Activated CD4-positive, alpha-beta T cell treated with anti-CD3 and anti-CD28 coated beads, Interleukin-2, amount 10 ng/mL, durations not matched to agents 7 days and 5 days (primary cell): ENCODE results near the gene PBXIP1. TPM values are rescaled to one million over a fixed set of nuclear protein-coding genes. Genes with fewer than 3 reads are reported as not detected.
A peak's percentile ranks its signal among the peaks of the same experiment; 100 is the strongest.

Experiments used
- CTCF ChIA-PET: fragments of 350-600 bp; sonication (Branson Sonifier 250); formaldehyde crosslinking; loops from one replicate; lab custom pipeline; 2021; ENCODE audit warnings: antibody characterized with exemption; lab: Charles Lee
- POLR2A ChIA-PET: fragments of 350-600 bp; sonication (Branson Sonifier 250); formaldehyde crosslinking; loops from one replicate; lab custom pipeline; 2021; ENCODE audit warnings: antibody characterized with exemption; lab: Charles Lee
- DNase-seq: peaks from one replicate; pipeline ENCODE4 v3.0.0-alpha.2; 2020
- H3K27ac Mint-ChIP-seq: one replicate; pipeline ENCODE4 v1.8.0; 2021; ENCODE audit warnings: mild to moderate bottlenecking, moderate library complexity, mixed read lengths
- H3K27me3 Mint-ChIP-seq: one replicate; pipeline ENCODE4 v1.8.0; 2021; ENCODE audit warnings: mixed read lengths
- H3K36me3 Mint-ChIP-seq: one replicate; pipeline ENCODE4 v1.8.0; 2021; ENCODE audit warnings: low read depth, mixed read lengths
- H3K4me1 Mint-ChIP-seq: one replicate; pipeline ENCODE4 v1.8.0; 2021; ENCODE audit warnings: mixed read lengths
- H3K4me3 Mint-ChIP-seq: one replicate; pipeline ENCODE4 v1.8.0; 2021; ENCODE audit warnings: mild to moderate bottlenecking, moderate library complexity, mixed read lengths
- H3K9me3 Mint-ChIP-seq: one replicate; pipeline ENCODE4 v1.8.0; 2021; ENCODE audit warnings: mixed read lengths
- total RNA-seq, 2 experiments: library from RNA; stranded (reverse); gene quantifications; one replicate each; pipeline ENCODE4 v1.2.3, GENCODE V29; 2021

The PBXIP1 gene
- total RNA-seq, 2 experiments from 2014 or later = 74.6 to 92.0 TPM

GRCh38 chr1:154974808-154975408 is 19.0 kb upstream of the PBXIP1 start:
- CTCF ChIA-PET = interaction anchor here (1.2 to 6.4 kb wide), 5 partner anchors 8 to 110 kb away, joined by 3 to 26 read pairs (median 9); partner anchors contain the start of genes FLAD1, PBXIP1 and PYGO2
- H3K36me3 Mint-ChIP-seq = peaks cover 33% of the 10 kb centered on the region
- no peak overlapping the region for H3K4me3 Mint-ChIP-seq
- peak; percentile 97 for DNase-seq
- H3K27ac Mint-ChIP-seq = no peak overlapping the region
- no peaks in the 10 kb centered on the region for H3K9me3 Mint-ChIP-seq
- POLR2A ChIA-PET = interaction anchor here (0.5 to 1.6 kb wide), 3 partner anchors 13 to 20 kb away, joined by 3 to 6 read pairs (median 5); partner anchors contain the start of gene PYGO2
- peaks cover 39% of the 10 kb centered on the region for H3K4me1 Mint-ChIP-seq
- H3K27me3 Mint-ChIP-seq = no peaks in the 10 kb centered on the region

GRCh38 chr1:154974102-154974807 is 18.4 kb upstream of the PBXIP1 start, which contains the start of gene CKS1B:
Gene CKS1B, plus strand, starts transcription at chr1:154974681. Its CDS starts 65 bp downstream, at chr1:154974746.
- peaks cover 40% of the 10 kb centered on the region for H3K4me1 Mint-ChIP-seq
- no peak within 1 kb of the TSS for H3K4me3 Mint-ChIP-seq
- ChIA-PET POLR2A (interaction anchor here (0.6 to 1.6 kb wide), 4 partner anchors 13 to 375 kb away, joined by 3 to 6 read pairs (median 4); partner anchors contain the start of gene PYGO2), CTCF (interaction anchor here (0.8 to 6.4 kb wide), 15 partner anchors 9 to 247 kb away, joined by 3 to 26 read pairs (median 5); partner anchors contain the start of genes FLAD1, KRTCAP2, PBXIP1 and PMVK)
- peak; percentile 98 for DNase-seq
- peaks cover 33% of the 10 kb centered on the region for H3K36me3 Mint-ChIP-seq
- no peaks in the 10 kb centered on the region for H3K9me3 Mint-ChIP-seq
- no peaks in the 10 kb centered on the region for H3K27me3 Mint-ChIP-seq
- H3K27ac Mint-ChIP-seq = no peak within 1 kb of the TSS

DNA sequence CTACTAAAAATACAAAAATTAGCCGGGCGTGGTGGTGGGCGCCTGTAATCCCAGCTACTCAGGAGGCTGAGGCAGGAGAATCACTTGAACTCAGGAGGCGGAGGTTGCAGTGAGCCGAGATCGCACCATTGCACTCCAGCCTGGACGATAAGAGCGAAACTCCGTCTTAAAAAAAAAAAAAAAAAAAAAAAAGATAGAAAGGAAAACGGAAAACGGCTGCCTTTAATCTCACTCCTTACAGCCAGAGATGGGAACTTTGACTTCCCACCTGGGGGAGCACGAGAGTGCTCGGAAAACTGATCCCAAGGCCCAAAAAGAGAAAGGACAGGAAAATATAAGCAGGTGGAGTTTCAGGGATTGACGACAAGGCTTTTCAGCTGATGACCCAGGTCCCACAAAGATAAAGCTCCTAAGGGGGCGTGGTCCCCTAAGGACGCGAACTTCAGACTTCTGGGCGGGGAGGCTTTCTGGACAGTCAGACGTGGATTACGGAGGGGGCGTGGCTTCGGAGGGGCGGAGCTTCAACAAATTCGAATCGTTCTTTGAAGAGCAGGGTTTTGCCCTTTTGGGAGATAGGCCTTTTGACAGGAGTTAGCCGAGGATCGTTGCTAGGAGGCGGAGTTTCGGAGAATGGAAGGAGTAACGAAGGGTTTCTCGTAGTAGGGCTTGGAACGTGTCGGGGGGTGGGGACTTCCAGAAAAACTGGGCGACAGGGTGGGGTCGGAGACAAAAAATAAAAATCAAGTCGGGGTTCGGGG is 17.6 kb upstream of the PBXIP1 start:
- Mint-ChIP-seq H3K4me1 (peaks cover 42% of the 10 kb centered on the region), H3K4me3 (no peak overlapping the region), H3K9me3 (no peaks in the 10 kb centered on the region), H3K27ac (no peak overlapping the region), H3K36me3 (peaks cover 32% of the 10 kb centered on the region), H3K27me3 (no peaks in the 10 kb centered on the region)
- POLR2A ChIA-PET = interaction anchor here (0.6 to 1.6 kb wide), 4 partner anchors 12 to 374 kb away, joined by 3 to 6 read pairs (median 4); partner anchors contain the start of gene PYGO2
- CTCF ChIA-PET = interaction anchor here (0.8 to 6.4 kb wide), 15 partner anchors 10 to 248 kb away, joined by 3 to 26 read pairs (median 5); partner anchors contain the start of genes FLAD1, KRTCAP2, PBXIP1 and PMVK
- DNase-seq = peak; percentile 96

DNA sequence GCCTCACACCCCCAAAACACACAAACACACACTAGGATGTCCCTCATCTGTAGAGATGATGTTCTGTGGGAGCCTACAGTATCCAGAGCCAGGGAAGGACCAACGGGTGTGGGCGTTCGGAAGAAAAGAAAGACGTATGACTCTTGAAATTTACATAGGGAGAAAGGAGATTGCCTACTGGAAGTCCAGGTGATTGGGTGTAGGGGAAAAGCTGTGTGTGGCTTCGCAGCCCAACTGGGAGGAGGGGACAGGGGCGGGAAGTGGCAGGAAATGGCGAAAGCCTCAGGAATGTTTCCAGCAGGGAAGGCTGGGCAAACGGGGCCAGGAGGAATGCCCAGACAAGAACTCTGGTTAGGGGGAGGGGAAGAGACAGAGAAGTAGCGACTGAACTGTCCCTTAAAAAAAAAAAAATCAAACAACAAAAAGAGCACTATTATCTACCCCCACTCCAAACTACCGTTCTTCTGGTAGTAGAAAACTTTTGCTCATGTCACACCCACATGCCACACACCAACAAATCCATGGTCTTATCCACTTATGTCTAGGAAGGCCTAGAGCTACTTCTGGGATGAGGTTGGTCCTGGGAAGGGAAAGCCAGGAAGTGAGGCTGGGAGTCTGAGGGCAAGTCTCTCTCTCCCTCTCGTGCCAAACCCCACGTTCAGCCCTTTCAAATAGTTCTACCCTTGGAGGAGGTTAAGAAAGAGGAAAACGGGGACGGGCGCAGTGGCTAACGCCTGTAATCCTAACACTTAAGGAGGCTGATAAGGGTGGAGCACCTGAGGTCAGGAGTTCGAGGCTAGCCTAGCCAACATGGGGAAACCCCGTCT is 16.8 kb upstream of the PBXIP1 start:
- no peak overlapping the region for H3K27ac Mint-ChIP-seq
- ChIA-PET CTCF (interaction anchor here (0.6 to 6.4 kb wide), 11 partner anchors 11 to 89 kb away, joined by 3 to 26 read pairs (median 5); partner anchors contain the start of genes FLAD1, PBXIP1, PMVK and PYGO2), POLR2A (interaction anchor here (1.6 kb wide), 1 partner anchor 22 kb away, joined by 6 read pairs; no protein-coding TSS in a partner anchor)
- no peaks in the 10 kb centered on the region for H3K27me3 Mint-ChIP-seq
- no peak overlapping the region for H3K4me3 Mint-ChIP-seq
- H3K4me1 Mint-ChIP-seq = peaks cover 43% of the 10 kb centered on the region
- H3K36me3 Mint-ChIP-seq = peaks cover 32% of the 10 kb centered on the region
- H3K9me3 Mint-ChIP-seq = no peaks in the 10 kb centered on the region
- DNase-seq = no peak

DNA sequence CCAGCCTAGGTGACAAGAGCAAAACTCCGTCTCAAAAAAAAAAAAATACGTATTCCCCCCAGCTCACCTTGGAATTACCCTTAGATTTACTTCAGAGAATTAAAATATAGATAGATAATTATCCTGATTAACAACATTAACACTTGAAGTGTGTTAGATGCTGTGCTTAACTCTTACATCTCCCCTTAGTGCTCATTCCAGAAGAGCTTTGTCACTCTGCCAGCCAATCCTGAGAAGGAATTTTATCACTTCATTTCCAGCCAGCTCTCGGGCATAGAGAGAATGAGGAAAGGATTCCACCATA is 16.3 kb upstream of the PBXIP1 start:
- Mint-ChIP-seq H3K4me3 (no peak overlapping the region), H3K27ac (no peak overlapping the region), H3K9me3 (no peaks in the 10 kb centered on the region), H3K27me3 (no peaks in the 10 kb centered on the region), H3K36me3 (peaks cover 33% of the 10 kb centered on the region), H3K4me1 (peaks cover 48% of the 10 kb centered on the region)
- ChIA-PET CTCF (interaction anchor here (0.6 to 6.4 kb wide), 7 partner anchors 11 to 38 kb away, joined by 3 to 26 read pairs (median 7); partner anchors contain the start of genes FLAD1, LENEP, PMVK and PYGO2), POLR2A (no interaction called here)
- DNase-seq = no peak

DNA sequence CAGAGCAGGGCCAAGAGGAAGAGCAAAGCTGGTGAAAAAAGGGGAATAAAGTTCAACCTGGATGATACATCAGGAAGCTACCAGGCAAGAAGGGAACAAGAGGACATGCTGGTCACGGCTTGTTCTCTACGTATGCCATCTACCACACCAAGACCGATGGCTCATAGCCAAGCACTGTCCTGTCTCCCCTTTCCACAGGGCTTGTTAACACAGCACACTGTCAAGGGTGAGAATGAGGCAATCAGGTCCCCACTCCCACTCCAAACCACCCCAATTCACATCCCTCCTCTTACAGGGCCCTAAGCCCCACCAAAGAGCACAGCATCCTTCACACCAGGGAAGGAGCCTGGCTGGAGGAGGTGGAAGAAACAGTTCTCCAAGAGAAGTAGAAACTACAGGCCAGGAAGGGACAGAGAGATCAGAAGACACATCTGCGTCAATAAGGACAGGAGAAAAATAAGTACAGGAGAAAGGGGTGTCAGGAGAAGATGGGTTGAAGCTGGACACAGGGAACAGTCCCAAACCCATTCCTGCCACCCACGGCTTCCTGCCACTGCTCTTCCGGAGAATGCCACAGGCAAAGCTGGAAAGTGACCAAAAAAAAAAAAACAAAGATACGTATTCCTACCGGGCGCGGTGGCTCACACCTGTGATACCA is 15.6 kb upstream of the PBXIP1 start:
- Mint-ChIP-seq H3K27ac (peak overlapping the region; percentile 63), H3K9me3 (no peaks in the 10 kb centered on the region), H3K4me3 (peak overlapping the region; percentile 25), H3K27me3 (no peaks in the 10 kb centered on the region), H3K4me1 (peaks cover 51% of the 10 kb centered on the region), H3K36me3 (peaks cover 32% of the 10 kb centered on the region)
- ChIA-PET CTCF (interaction anchor here (0.6 to 6.4 kb wide), 11 partner anchors 10 to 201 kb away, joined by 3 to 26 read pairs (median 7); partner anchors contain the start of genes FLAD1, KRTCAP2, LENEP and PMVK), POLR2A (no interaction called here)
- DNase-seq = no peak

- ChIA-PET POLR2A (interaction anchor here (0.6 kb wide), 1 partner anchor 82 kb away, joined by 3 read pairs; no protein-coding TSS in a partner anchor), CTCF (interaction anchor here (0.9 to 6.4 kb wide), 11 partner anchors 10 to 202 kb away, joined by 3 to 26 read pairs (median 7); partner anchors contain the start of genes FLAD1, KRTCAP2, LENEP and PMVK)
- Mint-ChIP-seq H3K27me3 (no peaks in the 10 kb centered on the region), H3K4me3 (peak within 1 kb of the TSS; percentile 25), H3K9me3 (no peaks in the 10 kb centered on the region), H3K36me3 (peaks cover 34% of the 10 kb centered on the region), H3K4me1 (peaks cover 51% of the 10 kb centered on the region), H3K27ac (peak within 1 kb of the TSS; percentile 72)
- DNase-seq = peak; percentile 39
Observed at GRCh38 chr1:154970631-154971340, 14.9 kb upstream of the PBXIP1 start, which contains the start of gene SHC1. Gene SHC1, minus strand, starts transcription at chr1:154970747. Its CDS starts 221 bp downstream, at chr1:154970526.

DNA sequence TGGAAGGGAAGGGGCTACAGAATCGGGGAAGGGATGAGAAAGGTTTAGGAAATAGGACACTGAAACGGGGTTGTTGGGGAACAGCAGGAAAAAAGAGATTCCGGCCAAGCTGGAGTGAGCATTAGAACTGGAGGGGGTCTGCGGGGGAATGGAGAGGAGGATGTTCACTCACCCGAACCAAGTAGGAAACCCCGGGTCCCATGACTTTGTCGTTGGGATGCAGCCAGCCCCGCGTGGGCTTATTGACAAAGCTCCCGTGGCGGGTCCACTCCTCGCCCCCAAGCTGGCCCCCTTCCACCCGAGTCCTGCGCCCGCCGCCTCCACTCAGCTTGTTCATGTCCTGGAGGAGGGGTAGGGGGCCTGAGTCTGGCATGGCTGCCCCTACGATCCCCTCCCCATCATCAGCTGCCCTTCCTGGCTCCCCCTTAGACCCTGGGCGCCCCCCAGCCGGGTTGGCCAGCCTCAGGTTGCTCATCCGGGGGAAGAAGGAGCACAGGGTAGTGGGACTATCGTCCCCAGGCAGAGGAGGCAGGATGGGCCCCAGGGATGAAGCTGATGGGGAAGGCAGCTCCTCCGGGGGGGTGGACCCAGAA is 14.1 kb upstream of the PBXIP1 start:
- ChIA-PET CTCF (interaction anchor here (1.0 to 6.4 kb wide), 6 partner anchors 9 to 202 kb away, joined by 3 to 26 read pairs (median 8); partner anchors contain the start of genes FLAD1, KRTCAP2, PBXIP1 and PYGO2), POLR2A (interaction anchor here (1.0 kb wide), 1 partner anchor 13 kb away, joined by 3 read pairs; the partner anchor contains the start of gene FLAD1)
- no peak for DNase-seq
- Mint-ChIP-seq H3K27me3 (no peaks in the 10 kb centered on the region), H3K27ac (no peak overlapping the region), H3K4me1 (peaks cover 51% of the 10 kb centered on the region), H3K9me3 (no peaks in the 10 kb centered on the region), H3K36me3 (peaks cover 34% of the 10 kb centered on the region), H3K4me3 (no peak overlapping the region)

DNA sequence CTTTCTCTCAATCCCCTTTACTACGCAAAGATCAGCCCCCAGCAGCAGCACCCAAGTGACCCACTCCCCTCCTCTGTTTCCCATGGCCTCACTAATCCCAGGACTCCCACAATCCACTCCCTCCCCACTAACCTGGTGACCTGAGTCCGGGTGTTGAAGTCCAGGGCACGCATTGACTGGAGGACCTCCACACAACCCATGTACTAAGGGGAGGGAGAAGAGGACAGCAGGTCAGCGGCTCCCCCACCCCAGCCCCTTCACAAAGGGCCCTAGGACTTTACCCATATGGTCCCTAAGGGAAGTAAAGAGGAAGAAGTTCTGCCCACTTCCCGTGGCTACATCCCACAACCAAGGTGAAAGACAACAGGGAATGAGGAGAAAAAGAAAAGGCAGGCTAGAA is 13.3 kb upstream of the PBXIP1 start:
- POLR2A ChIA-PET = interaction anchor here (1.0 kb wide), 1 partner anchor 14 kb away, joined by 3 read pairs; the partner anchor contains the start of gene FLAD1
- DNase-seq = no peak
- no peaks in the 10 kb centered on the region for H3K27me3 Mint-ChIP-seq

GRCh38 chr1:154968731-154969130 is 12.8 kb upstream of the PBXIP1 start:
- ChIA-PET CTCF (interaction anchor here (0.8 to 2.7 kb wide), 3 partner anchors 31 to 49 kb away, joined by 3 to 10 read pairs (median 4); partner anchors contain the start of gene PMVK), POLR2A (interaction anchor here (1.0 kb wide), 1 partner anchor 14 kb away, joined by 3 read pairs; the partner anchor contains the start of gene FLAD1)
- Mint-ChIP-seq H3K4me3 (no peak overlapping the region), H3K27me3 (no peaks in the 10 kb centered on the region), H3K27ac (peak overlapping the region; percentile 72), H3K36me3 (peaks cover 41% of the 10 kb centered on the region), H3K9me3 (no peaks in the 10 kb centered on the region), H3K4me1 (peaks cover 56% of the 10 kb centered on the region)
- DNase-seq = no peak

More for the DNA sequence above, 13.3 kb upstream of the PBXIP1 start:
- CTCF ChIA-PET = interaction anchor here (0.8 to 6.4 kb wide), 5 partner anchors 8 to 33 kb away, joined by 3 to 26 read pairs (median 10); partner anchors contain the start of genes FLAD1, PBXIP1, PMVK and PYGO2
- H3K9me3 Mint-ChIP-seq = no peaks in the 10 kb centered on the region
- H3K36me3 Mint-ChIP-seq = peaks cover 38% of the 10 kb centered on the region
- H3K4me1 Mint-ChIP-seq = peaks cover 53% of the 10 kb centered on the region
- H3K4me3 Mint-ChIP-seq = no peak overlapping the region
- H3K27ac Mint-ChIP-seq = peak overlapping the region; percentile 72
